Activated naive CD8-positive, alpha-beta T cell (primary cell): ENCODE results near the gene ANKRD34A.

Experiments used
- H3K27ac Mint-ChIP-seq: one replicate; pipeline ENCODE4 v1.8.0; 2021; ENCODE audit warnings: mixed read lengths
- H3K27me3 Mint-ChIP-seq: one replicate; pipeline ENCODE4 v1.8.0; 2021; ENCODE audit warnings: mixed read lengths
- H3K36me3 Mint-ChIP-seq: one replicate; pipeline ENCODE4 v1.8.0; 2021; ENCODE audit warnings: mixed read lengths
- H3K4me1 Mint-ChIP-seq: one replicate; pipeline ENCODE4 v1.8.0; 2021; ENCODE audit warnings: low read depth, mixed read lengths
- H3K4me3 Mint-ChIP-seq: one replicate; pipeline ENCODE4 v1.8.0; 2021; ENCODE audit warnings: mild to moderate bottlenecking, mixed read lengths
- H3K9me3 Mint-ChIP-seq: one replicate; pipeline ENCODE4 v1.8.0; 2021; ENCODE audit warnings: low read depth, mixed read lengths

The ANKRD34A gene

GRCh38 chr1:145962157-145963102, 1.9 kb downstream of the ANKRD34A start:
- Mint-ChIP-seq H3K9me3 (no peaks in the 10 kb centered on the region), H3K4me3 (peak overlapping the region; percentile 94), H3K36me3 (peaks cover 1% of the 10 kb centered on the region), H3K27ac (peak overlapping the region; percentile 95), H3K4me1 (peaks cover 63% of the 10 kb centered on the region), H3K27me3 (no peaks in the 10 kb centered on the region)

GRCh38 chr1:145961425-145962156, 2.8 kb downstream of the ANKRD34A start:
- Mint-ChIP-seq H3K27me3 (no peaks in the 10 kb centered on the region), H3K4me3 (peak overlapping the region; percentile 94), H3K4me1 (peaks cover 71% of the 10 kb centered on the region), H3K9me3 (no peaks in the 10 kb centered on the region), H3K27ac (peak overlapping the region; percentile 94), H3K36me3 (no peaks in the 10 kb centered on the region)

- Mint-ChIP-seq H3K27me3 (no peaks in the 10 kb centered on the region), H3K36me3 (no peaks in the 10 kb centered on the region), H3K4me1 (peaks cover 75% of the 10 kb centered on the region), H3K27ac (peak overlapping the region; percentile 94), H3K4me3 (peak overlapping the region; percentile 94), H3K9me3 (no peaks in the 10 kb centered on the region)
Measured at GRCh38 chr1:145961109-145961424, 3.3 kb downstream of the ANKRD34A start.

- Mint-ChIP-seq H3K9me3 (no peaks in the 10 kb centered on the region), H3K4me3 (peak overlapping the region; percentile 94), H3K4me1 (peaks cover 77% of the 10 kb centered on the region), H3K27ac (peak overlapping the region; percentile 94), H3K36me3 (no peaks in the 10 kb centered on the region), H3K27me3 (no peaks in the 10 kb centered on the region)
Measured at GRCh38 chr1:145960468-145961108, 3.8 kb downstream of the ANKRD34A start.

- H3K27ac Mint-ChIP-seq: peak overlapping the region; percentile 31
- peaks cover 78% of the 10 kb centered on the region for H3K4me1 Mint-ChIP-seq
- H3K9me3 Mint-ChIP-seq: no peaks in the 10 kb centered on the region
- H3K27me3 Mint-ChIP-seq: no peaks in the 10 kb centered on the region
- peak overlapping the region; percentile 75 for H3K4me3 Mint-ChIP-seq
- no peaks in the 10 kb centered on the region for H3K36me3 Mint-ChIP-seq
Measured at GRCh38 chr1:145959957-145960467, 4.4 kb downstream of the ANKRD34A start.

GRCh38 chr1:145959333-145959732, 5.0 kb downstream of the ANKRD34A start:
- Mint-ChIP-seq H3K27ac (peak overlapping the region; percentile 25), H3K9me3 (no peaks in the 10 kb centered on the region), H3K36me3 (no peaks in the 10 kb centered on the region), H3K4me3 (peak overlapping the region; percentile 75), H3K4me1 (peaks cover 80% of the 10 kb centered on the region), H3K27me3 (no peaks in the 10 kb centered on the region)

- Mint-ChIP-seq H3K27ac (peak overlapping the region; percentile 25), H3K9me3 (no peaks in the 10 kb centered on the region), H3K4me1 (peaks cover 80% of the 10 kb centered on the region), H3K27me3 (no peaks in the 10 kb centered on the region), H3K36me3 (no peaks in the 10 kb centered on the region), H3K4me3 (peak overlapping the region; percentile 79)
Measured at GRCh38 chr1:145958734-145959133, 5.6 kb downstream of the ANKRD34A start.

- H3K9me3 Mint-ChIP-seq: no peaks in the 10 kb centered on the region
- no peaks in the 10 kb centered on the region for H3K36me3 Mint-ChIP-seq
- H3K4me1 Mint-ChIP-seq: peaks cover 76% of the 10 kb centered on the region
- H3K27ac Mint-ChIP-seq: peak within 1 kb of the TSS; percentile 98
- H3K27me3 Mint-ChIP-seq: no peaks in the 10 kb centered on the region
- H3K4me3 Mint-ChIP-seq: peak within 1 kb of the TSS; percentile 96
Measured at GRCh38 chr1:145957443-145958319, 6.7 kb downstream of the ANKRD34A start, which contains the start of gene LIX1L. LIX1L (minus strand) TSS chr1:145958017; CDS start chr1:145957927, 90 bp downstream.

GRCh38 chr1:145956781-145957442, 7.5 kb downstream of the ANKRD34A start:
- H3K4me1 Mint-ChIP-seq: peaks cover 77% of the 10 kb centered on the region
- peaks cover 3% of the 10 kb centered on the region for H3K36me3 Mint-ChIP-seq
- peak overlapping the region; percentile 98 for H3K27ac Mint-ChIP-seq
- H3K4me3 Mint-ChIP-seq: peak overlapping the region; percentile 96
- no peaks in the 10 kb centered on the region for H3K27me3 Mint-ChIP-seq
- no peaks in the 10 kb centered on the region for H3K9me3 Mint-ChIP-seq

GRCh38 chr1:145956361-145956760, 8.0 kb downstream of the ANKRD34A start:
- Mint-ChIP-seq H3K27ac (peak overlapping the region; percentile 98), H3K4me1 (peaks cover 79% of the 10 kb centered on the region), H3K4me3 (peak overlapping the region; percentile 96), H3K27me3 (no peaks in the 10 kb centered on the region), H3K36me3 (peaks cover 3% of the 10 kb centered on the region), H3K9me3 (no peaks in the 10 kb centered on the region)

GRCh38 chr1:145955436-145955835, 8.9 kb downstream of the ANKRD34A start:
- H3K36me3 Mint-ChIP-seq: peaks cover 3% of the 10 kb centered on the region
- peak overlapping the region; percentile 96 for H3K4me3 Mint-ChIP-seq
- no peak overlapping the region for H3K27ac Mint-ChIP-seq
- no peaks in the 10 kb centered on the region for H3K27me3 Mint-ChIP-seq
- H3K9me3 Mint-ChIP-seq: no peaks in the 10 kb centered on the region
- H3K4me1 Mint-ChIP-seq: peaks cover 83% of the 10 kb centered on the region

GRCh38 chr1:145953861-145954260, 10.5 kb downstream of the ANKRD34A start:
- Mint-ChIP-seq H3K4me3 (peak overlapping the region; percentile 4), H3K27ac (peak overlapping the region; percentile 11), H3K4me1 (peaks cover 81% of the 10 kb centered on the region), H3K9me3 (no peaks in the 10 kb centered on the region), H3K36me3 (peaks cover 3% of the 10 kb centered on the region), H3K27me3 (no peaks in the 10 kb centered on the region)

GRCh38 chr1:145952903-145953302, 11.5 kb downstream of the ANKRD34A start:
- Mint-ChIP-seq H3K4me3 (no peak overlapping the region), H3K9me3 (no peaks in the 10 kb centered on the region), H3K27ac (no peak overlapping the region), H3K4me1 (peaks cover 77% of the 10 kb centered on the region), H3K36me3 (peaks cover 3% of the 10 kb centered on the region), H3K27me3 (no peaks in the 10 kb centered on the region)
